Colon (tissue), 2 donors: ENCODE measurements around the gene MCAT.
"Not testable (repeated sequence)": the region's sequence is repeated elsewhere in the genome, so short reads cannot be mapped to it uniquely, and the experiment has no call there.

ENCODE experiments used
- FAIRE-seq: peaks from 2 replicates; lab custom pipeline; 2012; peaks lifted over from hg19 to GRCh38; lab: Jason Lieb, UNC
- donor health status: control.
- donor health status: control.

MCAT gene

GRCh38 chr22:43126501-43127165, 16.6 kb downstream of the MCAT start:
- no peak for FAIRE-seq

GRCh38 chr22:43118953-43119458, 24.2 kb downstream of the MCAT start:
- no peak for FAIRE-seq

GRCh38 chr22:43118024-43118849, 25.0 kb downstream of the MCAT start:
- no peak for FAIRE-seq

DNA sequence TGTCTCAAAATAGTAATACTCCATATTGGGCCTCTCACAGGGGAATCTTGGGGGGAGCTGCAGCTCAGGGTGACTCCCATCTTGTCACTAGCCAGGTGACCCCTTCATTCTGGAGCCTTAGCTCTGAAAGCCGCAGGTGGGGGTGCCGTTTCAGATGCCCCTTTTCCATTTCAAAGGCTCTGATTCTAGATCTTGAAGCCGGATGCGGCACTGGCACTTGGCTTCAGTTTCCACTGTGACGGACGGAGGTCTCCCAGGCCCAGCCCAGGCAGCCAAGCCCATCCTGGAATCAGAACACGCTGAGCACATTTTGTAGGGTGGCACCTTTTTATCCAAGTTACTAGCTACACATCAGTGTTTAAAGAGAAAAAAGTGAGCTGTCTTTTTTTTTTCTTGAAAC, 26.3 kb downstream of the MCAT start:
- FAIRE-seq: no peak

GRCh38 chr22:43114958-43115357, 28.2 kb downstream of the MCAT start:
- FAIRE-seq: no peak

DNA sequence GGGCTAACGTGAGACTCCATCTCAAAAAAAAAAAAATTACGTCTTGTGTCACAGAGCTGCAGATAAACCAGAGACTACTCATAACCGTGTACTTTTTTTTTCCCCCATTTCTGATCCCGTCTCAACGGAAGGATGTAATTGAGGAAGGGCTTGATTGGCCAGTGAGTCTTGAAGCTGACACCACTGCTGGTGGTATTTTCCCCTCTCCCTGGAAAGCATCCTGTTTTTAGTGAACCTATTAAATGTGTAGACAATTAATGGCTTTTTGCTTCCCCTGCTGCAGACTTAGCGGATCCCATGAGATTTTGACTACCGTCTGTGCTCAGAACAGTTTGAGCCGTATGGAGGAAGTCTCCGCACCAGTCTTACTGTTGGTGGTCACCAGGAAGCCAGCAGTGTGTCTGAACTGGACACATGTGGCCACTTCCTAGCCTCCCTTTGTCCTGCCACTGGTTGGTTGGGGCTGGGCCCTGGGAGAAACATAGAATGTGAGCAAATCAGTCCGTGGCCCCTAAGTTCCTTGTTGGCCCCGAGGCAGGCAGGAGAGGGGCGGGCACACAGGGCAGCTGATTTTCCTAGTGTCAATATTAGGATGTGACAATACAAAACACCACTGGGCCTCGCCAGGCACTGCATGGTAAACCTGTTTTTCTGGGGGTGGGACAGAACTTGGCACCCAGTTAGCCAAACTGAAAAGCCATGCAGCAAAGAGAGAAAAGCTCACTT, 29.5 kb downstream of the MCAT start:
- FAIRE-seq: no peak

DNA sequence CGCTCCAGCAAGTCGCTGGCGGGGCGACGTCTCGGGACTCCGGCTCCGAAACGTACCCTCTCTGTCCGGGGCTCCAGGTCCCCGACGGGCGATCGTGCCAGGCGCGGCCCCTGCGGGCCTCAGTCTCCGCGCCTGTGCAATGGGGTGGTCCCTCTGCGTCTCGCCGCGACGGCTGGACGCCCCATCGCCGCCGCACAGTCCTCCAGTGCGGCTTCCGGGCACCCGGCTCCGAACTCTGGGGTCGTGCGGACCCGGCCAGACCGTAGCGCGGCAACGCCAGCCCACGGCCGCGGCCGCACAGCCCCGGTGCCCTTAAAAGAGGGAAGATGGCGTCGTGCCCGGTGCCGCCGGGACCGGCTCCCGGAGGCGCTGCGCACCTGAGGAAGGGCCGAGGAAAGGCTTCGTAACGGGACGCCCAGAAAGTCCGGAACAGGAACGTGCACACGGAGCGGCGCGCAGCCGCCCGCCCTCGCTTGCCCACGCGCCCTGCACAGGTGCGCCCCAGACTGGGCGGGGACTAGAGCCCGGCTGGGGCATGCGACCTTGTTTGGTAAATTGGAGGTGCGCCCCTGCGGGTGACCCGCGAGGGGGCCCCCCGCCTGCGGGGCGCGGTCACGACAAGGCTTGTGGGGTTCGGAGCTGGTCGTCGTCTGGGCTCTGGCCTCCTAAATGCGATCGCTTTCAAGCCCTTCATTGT, 32.1 kb downstream of the MCAT start:
- no peak for FAIRE-seq

- no peak for FAIRE-seq
Observed at GRCh38 chr22:43110444-43110926, 32.7 kb downstream of the MCAT start, which contains the start of gene BIK. TSS of gene BIK (plus strand) at chr22:43110750. CDS start at chr22:43124023, 13,273 bp downstream.

DNA sequence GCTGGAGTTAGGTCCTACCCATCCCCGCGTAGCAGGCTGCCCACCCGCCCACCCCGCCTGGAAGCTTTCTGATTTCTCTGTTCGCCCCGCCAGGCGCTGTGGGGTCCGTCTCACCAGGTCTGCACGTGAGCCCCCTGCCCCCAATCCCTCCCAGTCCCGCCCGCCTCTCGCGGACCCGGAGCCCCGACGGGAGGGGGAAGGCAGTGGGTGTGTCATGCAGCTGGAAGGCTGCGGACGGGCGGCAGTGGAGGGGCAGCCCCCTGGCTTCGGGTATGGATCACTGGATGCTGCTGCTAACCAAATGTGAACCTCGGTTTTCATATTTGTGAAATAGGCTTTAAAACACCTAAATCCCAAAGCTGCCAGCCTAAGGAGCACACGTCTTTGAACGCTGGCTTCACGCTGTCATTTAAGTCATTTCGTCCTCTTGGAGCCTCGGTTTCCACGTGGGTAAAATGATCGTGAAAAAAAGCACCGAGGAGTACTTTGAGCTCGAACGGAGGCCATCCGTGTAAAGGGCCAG, 33.2 kb downstream of the MCAT start:
- FAIRE-seq: no peak

- FAIRE-seq: no peak
Observed at GRCh38 chr22:43109511-43109910, 33.7 kb downstream of the MCAT start.

DNA sequence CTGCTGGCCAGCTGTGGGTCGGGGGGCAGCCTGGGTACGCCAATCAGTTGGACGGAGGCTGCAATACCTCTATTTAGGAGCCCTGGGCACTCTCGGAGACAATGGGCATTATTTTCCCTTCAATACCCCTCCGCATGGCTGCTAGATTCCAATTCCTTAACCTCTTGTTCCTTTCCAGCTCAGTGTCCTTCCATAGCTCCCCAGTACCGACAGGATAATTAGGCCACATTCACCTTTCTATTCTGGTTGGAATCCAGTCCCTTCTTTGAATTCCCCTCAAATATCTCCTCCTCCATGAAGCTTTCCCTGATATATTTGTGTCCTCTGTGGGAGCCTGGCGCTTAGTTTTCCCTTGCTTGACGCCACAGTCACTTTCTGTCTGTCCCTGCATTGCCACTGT, 36.9 kb downstream of the MCAT start:
- no peak for FAIRE-seq

GRCh38 chr22:43104950-43105349, 38.2 kb downstream of the MCAT start:
- not testable (repeated sequence) for FAIRE-seq

DNA sequence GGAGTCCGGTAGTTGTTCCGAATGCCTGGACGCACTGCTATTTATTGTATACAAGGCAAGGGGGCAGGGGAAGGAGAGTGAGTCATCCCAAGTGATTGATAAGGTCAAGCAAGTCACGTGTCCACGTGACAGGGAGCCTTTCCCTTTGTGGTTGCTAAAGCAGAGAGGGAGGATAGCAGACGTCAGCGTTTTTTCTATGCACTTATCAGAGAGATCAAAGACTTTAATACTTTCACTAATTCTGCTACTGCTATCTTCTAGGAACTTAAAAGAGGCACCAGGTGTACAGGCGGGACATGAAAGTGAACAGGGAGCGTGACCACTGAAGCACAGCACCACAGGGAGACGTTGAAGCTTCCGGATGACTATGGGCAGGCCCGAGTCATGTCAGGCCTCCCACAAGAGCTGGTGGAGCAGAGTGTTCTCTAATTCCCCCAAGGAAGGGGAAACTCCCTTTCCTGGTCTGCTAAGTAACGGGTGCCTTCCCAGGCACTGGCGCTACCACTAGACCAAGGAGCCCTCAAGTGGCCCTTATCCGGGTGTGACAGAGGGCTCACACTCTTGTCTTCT, 39.1 kb downstream of the MCAT start:
- FAIRE-seq: not testable (repeated sequence)

DNA sequence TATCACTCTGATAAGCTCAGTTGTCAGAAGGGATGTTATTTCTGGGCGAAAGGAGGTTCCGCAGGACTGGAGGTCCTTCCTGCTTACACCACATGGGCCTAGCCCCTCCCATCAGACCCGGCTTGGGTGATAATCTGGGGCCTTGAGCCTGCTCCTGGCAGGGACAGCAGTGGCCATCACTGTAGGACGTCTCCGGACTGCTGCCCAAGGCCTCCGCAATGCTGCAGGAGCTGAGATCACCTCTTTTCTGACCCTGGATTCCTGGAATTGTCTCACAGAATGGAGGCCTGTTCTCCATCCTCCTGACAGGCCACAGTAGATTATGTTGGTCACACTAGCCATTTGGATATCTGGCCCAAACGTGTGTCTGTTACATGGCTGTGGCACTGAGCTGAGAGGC, 41.9 kb downstream of the MCAT start:
- no peak for FAIRE-seq

DNA sequence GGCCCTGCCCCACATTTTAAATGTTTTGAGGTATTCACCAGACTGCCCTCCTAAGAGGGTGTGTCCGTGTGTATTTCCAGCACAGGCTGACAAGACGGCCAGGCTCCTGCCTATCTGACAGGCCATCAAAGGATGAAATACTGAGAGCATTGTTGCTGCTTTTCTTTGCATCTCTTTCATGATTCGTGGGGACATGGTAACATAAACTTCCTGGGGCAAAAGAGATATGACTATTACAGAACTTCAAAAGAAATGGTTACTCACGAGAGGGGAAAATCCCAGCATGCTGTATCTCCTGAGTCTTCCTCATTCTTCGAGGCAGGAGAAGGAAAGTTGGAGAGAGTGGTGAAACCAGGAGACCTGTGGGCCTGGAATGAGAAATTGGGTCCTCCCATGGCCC, 43.0 kb downstream of the MCAT start:
- FAIRE-seq: no peak

- no peak for FAIRE-seq
Observed at GRCh38 chr22:43099095-43099494, 44.1 kb downstream of the MCAT start.

GRCh38 chr22:43098356-43098755, 44.8 kb downstream of the MCAT start:
- no peak for FAIRE-seq

DNA sequence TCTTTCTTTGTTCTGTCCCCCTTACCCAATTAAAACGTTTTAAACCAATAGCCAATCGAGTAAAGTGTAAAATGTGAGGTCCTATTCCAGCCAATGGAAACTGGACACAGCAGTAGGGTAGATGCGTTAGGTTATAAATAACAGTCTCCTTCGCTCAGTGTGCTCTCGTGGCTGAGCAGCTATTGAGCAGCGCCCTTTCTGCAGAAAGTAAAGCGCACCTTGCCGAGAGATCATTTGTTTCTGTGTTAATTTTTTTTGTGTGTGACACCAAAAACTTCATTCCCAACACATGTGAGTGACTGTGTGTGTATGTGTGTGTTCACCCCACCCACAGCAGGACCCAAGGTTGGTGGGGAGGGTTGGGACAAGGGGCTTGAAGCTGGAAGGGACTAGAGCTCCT, 46.8 kb downstream of the MCAT start:
- FAIRE-seq: no peak

DNA sequence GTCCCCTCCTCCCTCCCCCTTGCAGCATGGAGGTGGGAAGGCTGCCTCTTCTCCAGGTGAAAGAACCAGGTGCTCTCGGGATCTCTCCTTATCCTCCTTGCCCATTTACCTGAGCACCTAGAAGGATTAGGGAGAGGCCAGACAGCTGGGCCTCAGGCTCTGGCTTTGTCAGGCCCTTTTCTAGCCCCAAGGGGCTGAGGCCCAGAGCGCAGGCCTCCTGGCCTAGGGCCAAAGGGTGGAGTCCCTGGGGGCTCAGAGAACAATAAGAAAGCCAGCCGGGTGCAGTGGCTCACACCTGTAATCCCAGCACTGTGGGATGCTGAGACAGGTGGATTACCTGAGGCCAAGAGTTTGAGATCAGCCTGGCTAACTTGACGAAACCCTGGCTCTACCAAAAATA, 48.6 kb downstream of the MCAT start:
- no peak for FAIRE-seq

DNA sequence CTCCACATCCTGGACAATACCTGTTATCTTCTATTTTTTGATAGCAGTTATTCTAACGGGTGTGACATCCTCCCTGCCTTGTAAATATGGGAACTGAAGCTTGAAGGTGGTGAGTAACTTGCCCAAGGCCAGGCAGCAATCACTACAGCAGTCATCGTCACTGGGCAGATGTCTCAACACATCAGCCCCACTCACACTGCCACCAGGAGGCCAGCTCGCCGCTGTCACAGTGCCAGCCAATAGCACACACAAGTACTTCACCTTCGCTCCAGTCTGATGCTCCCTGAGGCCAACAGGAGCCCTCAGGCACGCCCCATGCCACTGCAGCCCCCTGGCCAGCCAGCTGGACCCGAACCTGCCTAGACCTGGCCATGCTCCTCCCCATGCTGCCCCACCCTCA, 49.1 kb downstream of the MCAT start:
- FAIRE-seq: no peak

GRCh38 chr22:43092085-43092484, 51.1 kb downstream of the MCAT start:
- FAIRE-seq: no peak
